ENCODE measurements around the gene P2RX3.
A peak's percentile ranks its signal among the peaks of the same experiment; 100 is the strongest.

- no peak for TF ChIP-seq POLR2A (IDR thresholded peaks at IDR 0.05)
- no peak for TF ChIP-seq POLR2AphosphoS5 (IDR thresholded peaks at IDR 0.05)
- peak; percentile 87 to 94 (median 91) for TF ChIP-seq CTCF (IDR thresholded peaks at IDR 0.05)
Measured at GRCh38 chr11:57349491-57350274, 11.5 kb downstream of the P2RX3 start.
